GM19043 (cell line): Measurements from ENCODE around the gene NR5A2.

ENCODE experiments used
- ATAC-seq: cut with Tn5 transposase; IDR thresholded peaks from one replicate; pipeline ENCODE4 v1.9.1; 2021; ENCODE audit warnings: low read depth; ENCODE audit not compliant: unreplicated experiment

Gene NR5A2

DNA sequence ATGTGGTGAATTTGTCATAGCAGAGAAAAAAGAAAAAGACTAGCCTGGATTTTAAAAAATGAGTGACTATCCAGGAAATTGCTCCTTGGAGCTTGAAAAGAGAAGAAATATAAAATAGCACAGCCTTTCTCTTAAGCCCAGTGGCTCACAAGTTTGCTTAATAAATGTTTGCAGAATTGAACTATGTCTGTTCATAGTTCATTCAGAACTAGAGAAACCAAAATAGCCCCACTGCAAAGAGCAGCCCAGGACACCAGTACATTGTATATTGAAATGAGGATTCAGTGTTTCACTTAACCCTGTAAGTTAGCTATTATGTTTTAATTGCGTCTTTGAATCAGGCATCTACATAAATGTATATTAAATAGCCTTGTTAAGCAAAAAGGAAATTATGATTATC lies 88.8 kb downstream of the NR5A2 start:
- no peak for ATAC-seq

DNA sequence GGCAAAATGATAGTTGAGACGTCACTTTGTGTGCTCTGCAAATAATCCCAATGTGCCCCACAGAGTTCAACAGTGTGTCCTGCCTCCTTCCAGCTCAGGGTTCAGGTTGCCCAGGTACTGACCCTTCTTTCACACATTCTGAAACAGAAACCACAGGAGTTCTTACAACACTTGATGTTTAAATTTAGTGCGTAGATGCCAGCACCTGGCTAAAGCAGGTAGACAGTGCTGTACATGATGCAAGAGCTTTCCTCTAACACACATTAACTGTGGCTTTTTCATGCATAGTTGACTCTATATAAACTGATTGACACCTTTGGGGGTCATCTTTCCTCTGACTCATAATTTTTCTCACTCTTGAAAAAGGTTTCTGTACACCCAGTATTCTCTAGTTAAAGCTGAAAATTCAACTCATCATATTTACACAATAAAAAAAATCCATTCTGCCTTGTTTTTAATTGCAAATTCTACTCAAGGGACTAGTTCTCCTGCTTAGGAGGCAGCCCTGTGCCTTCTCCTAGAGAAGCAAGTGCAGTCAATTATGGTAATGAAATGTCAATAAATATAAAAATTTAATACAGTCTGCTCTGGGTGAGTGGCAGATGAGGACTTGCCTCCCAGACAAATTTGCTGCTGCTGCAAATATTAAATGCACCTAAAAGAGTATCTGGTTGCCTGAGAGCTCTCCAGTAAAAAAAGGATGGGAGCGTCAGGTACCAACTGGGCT lies 91.4 kb downstream of the NR5A2 start:
- no peak for ATAC-seq

DNA sequence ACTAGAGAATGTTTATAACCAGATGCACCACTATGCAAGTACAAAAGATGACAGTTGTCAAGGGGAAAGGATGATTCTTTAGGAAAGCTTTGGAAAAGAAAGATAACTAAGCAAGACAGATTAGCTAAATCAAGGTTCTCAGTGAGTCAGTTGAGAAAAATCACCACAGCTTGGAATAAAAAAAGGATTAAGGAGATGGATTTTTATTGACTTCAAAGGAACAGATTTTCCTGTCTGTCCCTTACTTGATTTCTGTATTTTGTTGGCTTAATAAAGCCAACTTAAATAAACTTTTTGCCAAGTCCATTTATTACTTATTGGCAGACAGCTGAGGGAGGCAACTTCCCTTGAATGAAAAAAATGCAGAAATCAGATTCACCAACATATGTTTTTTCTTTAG lies 93.9 kb downstream of the NR5A2 start:
- no peak for ATAC-seq

DNA sequence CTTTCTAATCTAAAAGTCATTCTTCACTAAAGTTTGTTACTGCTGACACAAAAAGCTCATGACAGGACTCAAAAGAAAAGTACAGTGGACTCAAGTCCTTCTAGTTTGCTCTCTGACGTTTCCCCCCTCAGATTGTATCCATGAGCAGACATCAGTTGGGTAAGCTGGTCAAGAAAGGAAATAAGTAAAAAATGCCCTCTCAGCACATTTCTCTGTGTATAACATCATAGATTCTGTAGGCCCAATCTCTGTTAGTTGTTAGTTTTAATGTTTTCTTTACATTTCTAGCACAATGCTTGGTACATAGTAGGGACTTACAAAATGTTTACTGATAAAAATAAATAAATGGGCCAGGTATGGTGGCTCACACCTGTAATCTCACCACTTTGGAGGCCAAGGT lies 96.8 kb downstream of the NR5A2 start:
- no peak for ATAC-seq

DNA sequence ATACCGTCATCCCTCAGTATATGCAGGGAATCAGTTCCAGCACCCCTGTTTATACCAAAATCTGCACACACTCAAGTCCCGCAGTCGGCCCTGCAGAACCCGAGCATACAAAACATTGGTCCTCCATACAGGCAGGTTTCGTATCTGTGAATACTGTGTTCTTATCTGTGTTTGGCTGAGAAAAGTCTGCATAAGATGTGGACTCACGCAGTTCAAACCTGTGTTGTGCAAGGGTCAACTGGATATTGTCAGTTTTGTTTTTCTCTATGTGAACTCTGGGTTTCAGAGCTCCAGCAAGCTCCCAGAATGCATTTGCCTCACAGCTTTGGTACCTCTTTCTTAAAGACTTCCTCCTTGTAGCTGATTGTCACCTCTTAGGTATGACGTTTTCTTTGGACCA lies 100.6 kb downstream of the NR5A2 start:
- ATAC-seq: no peak

DNA sequence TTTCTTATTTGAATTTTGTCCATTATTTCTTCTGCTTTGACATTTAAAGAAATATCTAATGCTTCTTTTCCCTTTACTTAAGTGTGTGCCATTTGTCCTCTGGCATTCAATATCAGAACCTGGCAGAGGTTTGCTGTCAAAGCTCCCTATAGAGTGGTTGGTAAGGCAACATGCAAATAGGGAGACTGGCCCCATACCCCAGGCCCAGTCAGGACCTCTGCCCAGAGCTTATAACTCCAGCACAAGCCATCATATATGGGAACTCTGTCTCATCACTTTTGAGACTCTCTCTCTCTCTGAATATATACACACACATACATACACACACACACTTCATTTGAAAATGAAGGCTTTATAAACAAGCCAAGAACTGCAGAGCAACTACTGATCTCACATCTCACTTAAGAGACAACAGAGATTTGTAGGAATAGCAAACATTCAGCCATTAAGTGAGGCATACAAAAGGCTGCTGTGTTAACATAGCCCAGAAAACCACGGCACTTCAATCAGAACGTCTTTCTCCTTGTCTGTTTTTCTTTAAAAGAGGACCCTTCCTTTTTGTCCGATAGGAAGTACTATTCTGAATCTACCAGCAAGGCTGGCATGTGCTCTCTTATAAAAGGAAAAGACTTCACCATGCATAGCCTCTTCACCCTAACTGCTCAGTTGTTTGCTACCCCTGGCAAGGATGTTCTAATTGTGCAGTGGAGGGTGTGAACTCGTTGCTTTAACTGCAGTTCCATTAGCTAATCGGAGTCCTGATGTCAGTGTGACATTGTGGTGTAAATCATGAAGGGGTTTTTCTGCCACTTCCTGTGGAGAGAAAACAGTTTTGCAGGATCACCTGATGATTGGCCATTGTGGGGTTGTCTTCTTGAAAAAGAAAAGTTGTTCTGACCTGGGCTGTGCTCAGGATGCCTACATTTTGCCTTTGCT lies 101.7 kb downstream of the NR5A2 start:
- ATAC-seq: no peak

DNA sequence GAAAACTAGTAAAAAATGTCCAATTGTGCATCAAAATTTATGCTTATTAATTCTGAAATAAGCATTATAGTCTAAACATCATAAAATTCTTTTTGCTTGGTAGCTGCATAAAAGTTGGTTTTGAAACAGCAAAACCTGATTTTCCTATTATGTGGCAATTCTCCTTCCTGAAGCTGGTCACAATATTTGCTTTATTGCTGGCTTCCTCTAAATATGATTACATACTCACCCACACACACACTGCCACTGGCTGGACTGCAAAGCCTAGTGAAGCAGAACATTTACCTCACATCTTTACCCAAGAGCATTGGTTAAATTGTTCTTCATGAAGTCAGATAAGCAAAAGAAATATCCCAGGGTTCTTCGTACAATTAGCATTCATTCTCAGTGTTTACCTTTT lies 103.0 kb downstream of the NR5A2 start:
- no peak for ATAC-seq

DNA sequence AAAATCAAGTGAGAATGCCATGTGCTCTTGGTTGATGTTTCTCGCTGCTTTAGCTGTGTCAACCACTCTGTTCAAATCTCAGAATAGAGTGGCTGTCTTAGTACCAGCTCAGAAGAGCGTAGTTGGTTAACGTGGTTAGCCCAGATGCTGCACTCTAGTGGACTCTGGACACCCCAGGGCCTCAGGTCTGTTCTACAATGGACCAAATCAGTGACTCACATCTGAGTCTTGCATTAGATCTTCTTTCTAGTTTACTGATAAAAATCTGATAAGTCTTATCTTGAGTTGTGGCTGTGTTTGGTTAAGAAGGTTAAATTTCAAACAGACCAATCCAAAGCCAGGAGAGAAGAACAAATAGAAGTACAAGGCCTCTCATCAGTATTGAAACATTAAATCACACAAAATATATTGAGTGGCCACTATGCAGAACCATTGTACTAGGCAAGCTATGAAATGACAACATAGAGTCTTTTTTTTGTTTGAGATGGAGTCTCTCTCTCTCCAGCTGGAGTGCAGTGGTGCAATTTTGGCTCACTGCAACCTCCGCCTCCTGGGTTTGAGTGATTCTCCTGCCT lies 104.1 kb downstream of the NR5A2 start:
- no peak for ATAC-seq

DNA sequence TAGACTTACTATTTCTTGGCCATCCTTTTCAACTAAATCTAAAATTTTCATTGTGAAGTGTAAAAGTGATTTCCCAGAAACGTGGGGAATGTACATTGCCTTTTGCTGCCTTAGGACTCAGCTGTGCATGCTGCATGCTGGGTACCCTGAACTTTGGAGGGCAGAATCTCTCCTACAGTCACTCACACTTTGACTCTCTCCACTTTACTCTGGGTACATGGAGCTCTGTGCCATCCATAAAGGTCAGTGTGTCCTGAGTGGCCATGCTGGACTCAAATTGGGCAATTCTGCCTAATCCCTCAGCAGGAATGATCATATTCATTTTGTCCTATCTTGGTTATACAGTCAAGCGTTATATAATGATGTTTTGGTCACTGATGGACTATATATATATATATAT lies 105.6 kb downstream of the NR5A2 start:
- no peak for ATAC-seq

DNA sequence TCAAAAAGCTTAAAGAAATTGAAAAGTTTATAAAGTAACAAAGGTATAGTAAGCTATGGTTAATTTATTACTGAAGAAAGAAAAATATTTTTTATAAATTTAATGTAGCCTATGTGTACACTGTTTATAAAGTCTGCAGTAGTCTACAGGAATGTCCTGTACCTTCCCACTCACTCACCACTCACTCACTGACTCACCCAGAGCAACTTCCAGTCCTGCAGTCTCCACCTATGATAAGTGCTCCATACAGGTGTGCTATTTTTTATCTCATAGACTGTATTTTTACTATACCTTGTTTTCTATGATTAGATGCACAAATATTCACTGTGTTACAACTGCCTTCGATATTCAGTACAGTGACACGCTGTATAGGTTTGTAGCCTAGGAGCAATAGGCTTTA lies 106.6 kb downstream of the NR5A2 start:
- ATAC-seq: no peak

DNA sequence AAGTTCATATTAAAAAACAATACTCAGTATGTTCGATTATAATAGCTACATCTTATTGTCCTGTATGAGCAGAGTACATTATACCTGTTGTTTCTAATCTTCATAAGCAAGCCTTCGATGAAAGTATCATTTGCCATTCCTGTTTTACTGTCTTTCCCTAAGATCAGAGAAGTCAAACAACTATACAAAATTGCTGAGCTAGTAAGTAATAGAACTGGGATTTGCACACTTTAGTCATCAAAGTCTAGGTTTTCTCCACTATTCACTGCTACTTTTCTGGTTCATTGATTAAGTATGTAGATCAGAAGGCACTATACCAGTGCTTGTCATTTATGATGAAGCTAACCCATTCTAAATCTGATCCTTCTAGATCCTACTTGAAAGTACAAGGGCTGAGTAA lies 108.9 kb downstream of the NR5A2 start:
- ATAC-seq: no peak

DNA sequence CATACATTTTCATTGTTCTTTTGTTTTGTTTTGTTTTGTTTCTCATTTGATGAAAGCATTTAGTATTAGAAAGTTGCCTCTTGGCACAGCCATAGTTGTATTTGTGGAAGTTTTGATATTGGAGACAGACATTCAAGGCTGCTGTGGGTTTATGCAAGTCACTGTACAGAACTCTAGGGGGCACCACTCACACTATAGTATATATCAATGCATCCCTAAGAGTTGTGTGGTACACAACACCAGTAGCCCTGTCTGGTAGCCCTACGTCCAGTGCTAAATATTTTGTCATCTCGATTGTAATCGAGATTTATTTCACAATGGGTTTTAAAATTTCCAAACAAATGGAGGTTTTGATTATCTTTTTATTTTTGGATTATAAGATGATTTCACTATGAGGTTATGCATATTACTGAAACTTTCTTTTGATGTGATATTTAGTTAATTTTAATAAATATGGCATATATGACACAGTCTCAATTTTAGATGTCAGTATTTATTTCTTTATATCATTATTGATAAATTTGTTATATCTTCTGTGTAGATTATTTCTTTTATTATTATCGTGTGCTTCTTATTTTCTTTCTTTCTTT lies 112.2 kb downstream of the NR5A2 start:
- ATAC-seq: peak; percentile 93

DNA sequence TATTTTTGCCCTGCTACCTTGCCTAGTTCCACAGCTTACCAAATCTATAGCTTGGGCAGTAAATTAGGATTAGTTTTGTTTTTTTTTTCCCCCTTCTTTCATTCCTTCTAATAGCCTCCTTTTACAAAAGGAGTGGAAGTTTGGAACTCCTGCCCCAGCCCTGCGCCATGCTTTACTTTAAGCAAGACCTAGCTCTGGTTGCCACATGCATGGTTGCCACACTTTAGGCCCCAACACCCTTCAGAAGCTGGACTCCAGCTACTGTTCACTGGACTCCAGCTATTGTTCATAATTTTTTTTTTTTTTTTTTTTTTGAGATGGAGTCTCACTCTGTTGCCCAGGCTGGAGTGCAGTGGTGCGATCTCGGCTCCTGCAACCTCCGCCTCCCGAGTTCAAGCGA lies 115.8 kb downstream of the NR5A2 start:
- ATAC-seq: no peak

DNA sequence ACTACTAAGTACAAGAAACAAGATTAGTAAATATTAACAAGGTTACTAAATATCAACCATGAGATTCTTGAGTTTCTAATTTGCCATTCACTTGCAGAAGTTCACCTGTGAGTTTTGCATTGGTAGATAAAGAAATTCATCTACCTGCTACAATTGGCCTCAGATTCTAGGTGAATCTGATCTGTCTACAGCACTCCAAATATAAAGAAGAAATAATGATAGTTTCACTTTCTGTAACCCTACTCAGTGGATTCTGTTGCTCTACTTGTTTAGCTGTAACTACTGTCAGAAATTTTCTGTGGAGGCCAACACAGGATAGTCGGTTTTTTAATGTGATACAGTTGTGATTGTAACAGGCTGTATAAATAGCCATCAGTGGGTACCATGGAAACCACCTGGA lies 118.6 kb downstream of the NR5A2 start:
- no peak for ATAC-seq

DNA sequence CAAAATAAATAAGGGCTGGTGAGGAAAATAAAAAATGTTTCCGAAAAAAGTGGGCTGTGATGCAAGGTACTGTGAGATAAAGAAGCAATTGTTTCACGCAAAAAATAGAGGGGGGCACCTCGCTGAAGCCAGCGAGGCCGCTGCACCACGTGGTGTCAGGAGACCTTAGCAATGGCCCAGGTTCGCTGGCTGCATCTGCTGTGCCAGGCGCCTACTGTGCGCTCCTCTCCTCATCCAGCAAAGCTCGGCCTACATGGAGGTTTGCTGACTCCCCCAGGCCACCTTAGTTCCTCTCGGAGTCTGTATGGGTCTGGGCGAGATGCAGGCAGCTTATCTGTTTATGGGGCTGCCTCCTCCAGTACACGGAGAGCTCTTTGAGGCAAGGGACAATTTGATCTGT lies 119.6 kb downstream of the NR5A2 start:
- ATAC-seq: no peak

DNA sequence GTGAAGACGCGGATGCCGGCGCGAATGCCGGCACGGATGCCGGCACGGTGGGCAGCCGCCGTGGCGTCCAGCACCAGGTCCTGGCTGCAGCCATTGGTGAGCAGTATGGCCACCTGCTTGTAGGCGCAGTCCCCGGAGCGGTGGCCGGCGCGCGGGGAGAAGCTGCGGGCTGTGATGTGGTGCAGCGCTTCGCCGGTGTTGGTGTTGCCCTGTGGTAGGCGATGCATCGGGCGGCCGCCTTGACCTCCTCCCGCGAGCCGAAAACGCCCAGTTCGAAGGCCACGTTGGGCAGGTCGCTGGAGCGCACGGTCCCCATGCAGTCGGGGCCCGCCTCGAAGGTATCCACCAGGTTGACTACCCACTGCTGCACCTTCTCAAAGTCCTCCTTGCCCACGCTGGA lies 120.2 kb downstream of the NR5A2 start:
- no peak for ATAC-seq

DNA sequence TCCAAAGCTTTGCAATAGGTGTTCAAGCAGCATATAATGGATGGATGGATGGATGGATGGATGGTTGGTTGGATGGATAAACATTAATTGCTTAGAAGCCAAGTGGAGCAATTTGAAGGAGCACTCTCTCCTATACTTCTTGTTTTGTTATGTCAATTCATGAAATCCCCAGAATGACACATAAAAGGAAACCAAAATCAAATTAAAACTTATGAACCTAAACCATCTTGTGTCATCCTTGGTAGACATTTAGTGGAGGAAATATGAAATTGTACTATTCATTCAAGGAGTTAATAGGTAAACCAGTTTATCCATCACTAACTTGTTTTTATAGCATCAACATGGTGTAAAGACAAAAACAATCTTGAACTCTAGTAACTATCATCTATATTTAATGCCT lies 122.5 kb downstream of the NR5A2 start:
- no peak for ATAC-seq

DNA sequence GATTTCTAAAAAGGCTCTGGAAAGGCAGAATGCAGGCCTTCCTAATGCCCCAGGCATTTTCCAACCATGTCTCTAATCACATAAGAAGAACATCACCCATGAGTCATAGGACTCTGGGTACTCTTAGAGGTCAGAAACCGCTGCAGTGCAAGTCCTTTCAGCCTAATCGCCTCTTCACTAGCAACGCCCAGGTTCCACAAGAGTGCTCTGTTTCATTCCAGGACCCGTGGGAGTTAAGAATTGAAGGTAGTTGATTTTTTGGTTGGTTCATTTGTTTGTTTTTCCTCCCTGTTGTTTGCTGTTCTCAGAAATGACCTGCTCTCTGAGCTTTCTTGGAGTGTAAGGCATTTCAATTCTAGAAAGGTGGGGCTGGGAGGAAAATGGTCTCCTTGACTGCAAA lies 123.2 kb downstream of the NR5A2 start:
- no peak for ATAC-seq

DNA sequence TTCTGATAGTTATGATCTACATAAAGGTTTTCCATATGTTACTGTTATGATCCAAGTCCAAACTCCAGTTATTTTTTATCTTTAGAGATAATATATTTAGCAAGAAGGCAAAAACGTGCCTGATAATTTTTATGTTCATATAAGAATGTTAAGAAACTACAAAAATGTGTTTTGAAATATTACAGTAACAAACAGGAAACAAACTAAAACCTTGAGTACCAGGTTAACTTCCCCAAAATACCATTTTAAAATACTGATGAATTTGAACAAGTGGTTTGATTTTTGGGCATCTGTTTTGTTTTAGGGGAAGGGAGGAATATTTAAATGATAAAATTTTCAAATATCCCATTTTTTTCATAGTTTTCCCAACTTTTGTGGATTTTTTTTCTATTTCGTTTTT lies 124.8 kb downstream of the NR5A2 start:
- no peak for ATAC-seq

DNA sequence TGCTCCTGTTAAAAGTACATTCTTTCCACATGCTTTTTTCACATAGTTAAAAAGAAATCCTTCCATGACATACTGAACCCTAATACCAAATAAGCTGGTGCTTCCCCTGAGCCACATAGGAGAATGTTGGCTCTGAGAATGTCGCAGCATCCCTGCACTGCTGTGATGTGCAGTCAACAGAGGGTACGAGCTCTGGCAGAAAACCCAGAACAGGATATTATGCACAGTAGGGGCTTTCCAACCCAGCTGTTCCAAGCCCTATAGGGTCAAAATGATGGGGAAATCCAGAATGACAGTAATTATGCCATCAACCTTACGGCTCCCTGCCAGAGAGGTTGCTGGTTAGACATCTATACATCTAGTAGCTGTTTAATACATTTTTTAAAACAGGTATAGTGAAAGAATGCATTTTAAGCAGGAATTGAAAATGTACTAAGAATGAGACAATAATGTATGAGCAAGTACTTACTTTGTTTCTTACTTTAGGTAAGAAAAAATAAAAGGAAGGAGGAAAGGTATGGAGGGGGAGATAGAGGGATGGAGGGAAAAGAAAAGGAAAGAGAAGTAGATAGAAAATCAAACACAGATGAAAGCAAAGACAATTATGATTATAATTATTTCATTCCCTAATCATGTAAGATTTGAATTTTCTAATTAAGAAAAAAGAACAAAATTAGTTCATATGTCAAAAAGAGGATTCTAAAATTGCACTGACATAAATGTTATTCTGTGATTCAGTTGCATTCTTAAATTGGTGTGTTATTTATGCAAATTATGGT lies 126.0 kb downstream of the NR5A2 start:
- peak; percentile 34 for ATAC-seq
